GM18502 (cell line): ENCODE data around the gene ARPC5L.
"Not testable (repeated sequence)": the region's sequence is repeated elsewhere in the genome, so short reads cannot be mapped to it uniquely, and the experiment has no call there.

Experiments
- ATAC-seq: cut with Tn5 transposase; IDR thresholded peaks from one replicate; pipeline ENCODE4 v1.9.1; 2021; ENCODE audit warnings: mild to moderate bottlenecking; ENCODE audit not compliant: unreplicated experiment, poor library complexity

ARPC5L gene

DNA sequence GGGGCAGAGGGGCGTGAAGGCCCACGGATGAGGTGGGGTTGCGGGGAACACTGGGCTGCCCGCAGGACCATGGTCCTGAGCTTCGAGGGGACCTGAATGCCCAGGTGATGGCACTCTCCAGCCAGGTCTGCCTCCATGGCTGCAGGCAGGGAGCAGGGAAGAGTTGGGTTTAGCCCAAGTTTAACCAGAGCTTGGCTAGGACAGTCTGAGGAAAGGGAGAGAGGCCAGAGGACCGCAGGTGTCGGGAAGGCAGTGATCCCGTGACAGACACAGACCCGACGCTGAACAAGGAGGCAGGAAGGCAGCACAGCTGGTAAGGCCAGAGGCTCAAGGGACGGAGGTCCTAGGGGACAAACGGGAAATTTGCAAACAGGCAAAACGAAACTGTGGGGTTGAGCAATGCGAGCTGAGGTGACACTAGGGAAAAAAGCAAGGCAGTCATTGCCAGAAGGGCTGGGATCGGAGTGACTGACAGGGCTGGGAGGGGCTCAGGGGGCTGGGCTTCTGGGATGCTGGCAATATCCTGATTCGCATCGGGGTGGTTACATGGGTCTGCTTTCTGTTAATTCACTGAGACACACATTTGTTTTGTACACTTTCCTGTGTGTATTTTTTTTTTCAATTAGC lies 25.0 kb downstream of the ARPC5L start:
- no peak for ATAC-seq

GRCh38 chr9:124887832-124888231 lies 25.9 kb downstream of the ARPC5L start:
- ATAC-seq, result no peak

DNA sequence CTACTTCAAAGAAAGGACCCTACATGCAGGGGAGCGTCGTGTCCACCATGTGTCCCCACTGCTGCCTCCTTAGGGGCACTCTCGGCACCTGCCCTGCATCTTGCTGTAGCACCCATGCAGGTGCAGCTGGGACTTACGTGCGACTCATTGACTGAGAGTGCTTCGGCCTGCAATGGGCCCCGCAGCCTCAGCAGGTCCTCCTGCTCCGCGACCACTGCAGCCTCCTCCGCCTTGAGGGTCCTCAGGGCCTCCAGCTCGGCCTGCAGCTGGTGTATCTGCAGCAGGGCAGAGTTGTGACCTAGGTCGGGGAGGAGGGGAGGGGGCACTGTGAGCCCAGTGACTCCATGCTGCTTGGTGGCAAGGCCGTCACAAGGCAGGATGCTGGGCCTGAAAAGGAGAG lies 27.1 kb downstream of the ARPC5L start:
- no peak for ATAC-seq

GRCh38 chr9:124890179-124890578 lies 28.2 kb downstream of the ARPC5L start:
- ATAC-seq, result no peak

DNA sequence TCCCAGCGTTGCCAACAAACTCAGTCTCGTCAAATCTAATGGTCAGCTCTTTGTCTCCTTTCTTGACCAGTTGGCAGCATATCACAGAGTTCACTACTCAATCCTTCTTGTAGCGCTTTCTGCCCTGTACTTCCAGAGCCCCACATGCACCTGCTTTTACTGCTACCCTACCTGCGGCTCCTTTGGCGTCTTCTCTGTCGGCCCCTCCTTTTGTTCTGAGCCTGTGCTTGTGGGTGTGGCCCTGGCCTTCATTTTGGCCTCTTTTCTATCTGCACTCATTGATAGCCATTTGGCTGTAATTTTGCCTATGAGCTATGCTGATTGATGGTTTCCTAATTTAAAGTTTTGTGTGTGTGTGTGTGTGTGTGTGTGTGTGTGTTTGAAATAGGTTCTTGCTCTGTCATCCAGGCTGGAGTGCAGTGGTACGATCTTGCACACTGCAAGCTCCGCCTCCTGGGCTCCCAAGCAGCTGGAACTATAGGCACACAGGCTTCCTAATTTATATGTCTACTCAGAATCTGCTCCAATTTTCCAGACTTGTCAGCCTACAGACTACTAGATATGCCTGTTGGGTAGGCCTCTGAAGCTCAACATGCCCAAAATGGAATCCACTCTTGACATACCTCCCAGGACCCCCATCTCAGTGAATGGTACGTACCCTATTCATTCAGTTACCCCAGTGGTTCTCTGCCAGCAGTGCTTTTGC lies 32.3 kb downstream of the ARPC5L start:
- no peak for ATAC-seq

DNA sequence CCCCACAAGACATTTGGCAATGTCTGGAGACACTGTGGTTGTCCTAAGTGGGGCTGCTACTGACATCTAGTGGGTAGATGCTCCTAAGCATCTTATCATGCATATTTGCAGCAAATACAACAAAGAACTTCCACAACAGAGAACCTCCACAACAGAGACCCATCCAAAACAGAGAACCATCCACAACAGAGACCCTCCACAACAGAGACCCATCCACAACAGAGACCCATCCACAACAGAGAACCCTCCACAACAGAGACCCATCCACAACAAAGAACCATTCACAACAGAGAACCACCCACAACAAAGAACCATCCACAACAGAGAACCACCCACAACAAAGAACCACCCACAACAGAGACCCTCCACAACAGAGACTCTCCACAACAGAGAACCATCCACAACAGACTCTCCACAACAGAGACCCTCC lies 32.8 kb downstream of the ARPC5L start:
- no peak for ATAC-seq

GRCh38 chr9:124897570-124898460 lies 35.9 kb downstream of the ARPC5L start:
- ATAC-seq, result no peak

DNA sequence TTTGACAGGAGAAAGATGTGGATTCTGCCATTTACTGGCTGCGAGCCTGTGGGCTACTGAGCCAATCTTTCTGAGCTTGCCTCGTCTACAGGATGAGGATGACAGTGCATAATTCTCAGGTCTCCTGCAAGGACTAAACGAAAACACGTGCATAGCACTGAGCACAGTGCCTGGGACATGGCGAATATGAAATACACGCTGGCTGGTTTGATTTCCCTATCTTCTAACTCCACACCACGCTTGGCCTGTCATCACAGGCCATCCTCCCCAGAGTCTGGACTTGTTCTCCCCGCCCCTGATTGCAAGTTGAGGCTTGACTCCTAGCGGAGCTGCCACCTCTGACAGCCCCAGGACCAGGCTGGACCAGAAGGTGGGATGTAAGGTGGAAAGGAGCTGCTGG lies 37.9 kb downstream of the ARPC5L start:
- no peak for ATAC-seq

- no peak for ATAC-seq
Observed at GRCh38 chr9:124906966-124907365, 45.0 kb downstream of the ARPC5L start.

DNA sequence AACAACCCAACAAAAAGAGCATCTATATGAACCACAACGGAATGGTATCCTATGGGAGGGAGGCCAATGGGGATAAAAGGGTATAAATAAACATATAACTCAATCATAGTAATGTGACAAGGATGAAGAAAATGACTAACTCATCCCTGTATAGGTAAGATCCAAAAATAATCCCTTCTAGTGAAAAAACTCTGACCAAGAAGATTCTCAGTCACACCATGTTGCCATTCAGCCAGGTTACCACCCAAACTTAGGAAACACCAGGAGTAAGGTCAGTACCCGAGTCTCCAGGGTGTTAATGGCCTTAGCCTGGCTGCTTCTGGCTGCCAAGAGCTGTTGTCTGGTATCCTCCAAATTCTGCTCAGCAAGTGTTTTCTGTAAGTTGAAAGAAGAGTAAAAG lies 46.2 kb downstream of the ARPC5L start:
- no peak for ATAC-seq

- no peak for ATAC-seq
Observed at GRCh38 chr9:124911766-124912165, 49.8 kb downstream of the ARPC5L start.

- ATAC-seq, result no peak
Observed at GRCh38 chr9:124913378-124913777, 51.4 kb downstream of the ARPC5L start.

GRCh38 chr9:124914753-124915405 lies 52.9 kb downstream of the ARPC5L start:
- ATAC-seq, result no peak

DNA sequence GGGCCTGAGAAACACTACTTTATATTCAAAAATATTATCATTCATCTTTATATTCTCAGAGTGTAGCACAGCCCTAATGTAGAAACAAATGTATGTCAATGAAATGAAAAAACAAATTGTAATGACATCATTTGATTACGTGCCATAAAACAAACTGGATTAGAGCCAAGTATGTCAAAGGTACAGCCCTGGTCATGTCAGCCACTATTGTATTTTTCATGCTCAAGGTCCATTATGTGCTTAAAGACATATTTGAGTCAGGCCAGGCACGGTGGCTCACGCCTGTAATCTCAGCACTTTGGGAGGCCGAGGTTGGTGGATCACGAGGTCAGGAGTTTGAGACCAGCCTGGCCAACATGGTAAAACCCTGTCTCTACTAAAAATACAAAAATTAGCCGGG lies 58.5 kb downstream of the ARPC5L start:
- not testable (repeated sequence) for ATAC-seq
